Panc1 (cell line): ENCODE results near the gene FOXO1. TPM values are rescaled to one million over a fixed set of nuclear protein-coding genes. Genes with fewer than 3 reads are reported as not detected.

Source experiments
- ATAC-seq: fragments of 200-7000 bp; cut with Tn5 transposase; 2 replicates; pipeline ENCODE4 v1.9.1; 2020; ENCODE audit warnings: mild to moderate bottlenecking, moderate library complexity
- BruUV-seq: library from RNA; stranded (reverse); fragments of 400-500 nt; replicated peaks from 2 replicates; lab custom pipeline; 2021; lab: Mats Ljungman, UMichigan
- CTCF ChIA-PET: fragments of 300-600 bp; sonication (Branson Sonifier 250); formaldehyde crosslinking; loops from one replicate; lab custom pipeline; 2022; ENCODE audit warnings: antibody characterized with exemption; lab: Charles Lee
- POLR2A ChIA-PET: fragments of 300-600 bp; sonication (Branson Sonifier 250); formaldehyde crosslinking; loops from one replicate; lab custom pipeline; 2022; ENCODE audit warnings: antibody characterized with exemption; lab: Charles Lee
- DNase-seq: peaks from one replicate; pipeline ENCODE4 v3.0.0-alpha.2; 2010; ENCODE audit warnings: low read depth, low spot score
- H3K27ac ChIP-seq: 2 replicates; pipeline ENCODE4 v1.5.1; 2011; ENCODE audit warnings: mild to moderate bottlenecking, low read length, inconsistent platforms
- H3K27me3 ChIP-seq: fragments of 200-500 bp; sonication (Bioruptor generic); 2 replicates; pipeline ENCODE4 v1.6.0; 2014; ENCODE audit warnings: low read length, inconsistent platforms; ENCODE audit not compliant: control insufficient read depth, insufficient read depth
- H3K36me3 ChIP-seq: fragments of 200-500 bp; sonication (Bioruptor generic); 2 replicates; pipeline ENCODE4 v1.5.1; 2014; ENCODE audit warnings: inconsistent platforms, mild to moderate bottlenecking, low read length, moderate library complexity; ENCODE audit not compliant: control insufficient read depth, insufficient read depth
- H3K4me1 ChIP-seq: 2 replicates; pipeline ENCODE4 v1.5.1; 2011; ENCODE audit warnings: inconsistent platforms, mild to moderate bottlenecking, low read length, moderate library complexity; ENCODE audit not compliant: control insufficient read depth, insufficient read depth
- H3K4me3 ChIP-seq, 2 experiments: 2 replicates each; pipeline ENCODE4 v1.5.1; 2011 to 2012; ENCODE audit warnings: low read depth in 2 of 2, low read length in 2 of 2, mild to moderate bottlenecking in 2 of 2, inconsistent platforms in 1 of 2, moderate library complexity in 1 of 2
- H3K9me3 ChIP-seq: fragments of 200-500 bp; sonication (Bioruptor generic); 2 replicates; pipeline ENCODE4 v1.5.1; 2014; ENCODE audit warnings: low read depth, mild to moderate bottlenecking, inconsistent platforms, low read length, moderate library complexity; ENCODE audit not compliant: control insufficient read depth, insufficient read depth
- POLR2AphosphoS5 ChIP-seq: IDR thresholded peaks from 2 replicates; pipeline ENCODE4 v1.6.1; 2012; ENCODE audit warnings: mild to moderate bottlenecking, low read depth, low read length, moderate library complexity
- REST ChIP-seq, 2 experiments: IDR thresholded peaks; 2 replicates each; pipeline ENCODE4 v1.6.1; 2011 to 2012; ENCODE audit warnings: low read depth in 2 of 2, control low read depth in 1 of 2, low read length in 1 of 2, mild to moderate bottlenecking in 1 of 2, moderate library complexity in 1 of 2; ENCODE audit not compliant: insufficient read depth in 1 of 2
- SIN3A ChIP-seq: IDR thresholded peaks from 2 replicates; pipeline ENCODE4 v1.6.1; 2012; ENCODE audit warnings: low read depth, mild to moderate bottlenecking, low read length, moderate library complexity, borderline replicate concordance; ENCODE audit not compliant: insufficient read depth
- TCF7L2 ChIP-seq: IDR thresholded peaks from 2 replicates; pipeline ENCODE4 v1.6.1; 2011; ENCODE audit warnings: mild to moderate bottlenecking, low read depth, low read length, inconsistent platforms
- in situ Hi-C: cut with HindIII; loops from 2 replicates; pipeline ENCODE4 v1.10.0; 2016; ENCODE audit warnings: low sequenced_read_pairs, low pct_unique_long_range_greater_than_20kb
- intact Hi-C: fragments of 100-400 bp; cut with micrococcal nuclease; formaldehyde crosslinking; loops from one replicate; pipeline ENCODE4 v1.10.0; 2022; ENCODE audit not compliant: unreplicated experiment
- total RNA-seq: library from RNA; stranded (reverse); gene quantifications from one replicate; pipeline ENCODE4 v1.2.1, GENCODE V29; 2021; ENCODE audit not compliant: unreplicated experiment
- TF ChIP-seq, protein P1 (sequence below): fragments of 450-650 bp; IDR thresholded peaks from 2 replicates; pipeline ENCODE4 v1.5.1; 2017; ENCODE audit warnings: mild to moderate bottlenecking

FOXO1 gene
- total RNA-seq, 1 experiment from 2014 or later, result 2.1 TPM

DNA sequence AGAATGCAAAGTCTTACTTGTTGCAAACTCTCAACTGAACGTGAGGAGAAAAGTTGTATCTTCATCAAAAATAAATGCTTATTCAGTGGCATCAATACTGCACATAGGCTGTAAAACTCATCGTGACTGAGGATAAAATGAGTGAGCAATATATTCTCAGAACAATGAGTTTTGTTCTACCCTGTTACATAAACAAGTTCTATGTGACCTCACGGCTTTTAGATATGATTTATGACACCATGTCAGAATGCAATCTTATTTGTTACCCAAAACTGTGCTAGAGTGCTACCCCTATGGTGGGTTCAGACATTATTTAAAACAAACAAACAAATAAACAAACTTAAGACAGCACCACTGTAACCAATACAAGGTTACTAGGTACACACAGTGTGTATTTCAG is 55.4 kb downstream of the FOXO1 start:
- Histone ChIP-seq H3K36me3 (no peaks in the 10 kb centered on the region), H3K4me3 (no peak overlapping the region), H3K27ac (no peak overlapping the region), H3K9me3 (no peaks in the 10 kb centered on the region), H3K27me3 (no peaks in the 10 kb centered on the region), H3K4me1 (no peaks in the 10 kb centered on the region)
- DNase-seq (no peak), ATAC-seq (no peak)
- intact Hi-C loops (no loop called here), in situ Hi-C loops (no loop called here)
- no TSS peak for BruUV-seq
- CTCF ChIA-PET, result no interaction called here
- no peak for TF ChIP-seq TCF7L2
- TF ChIP-seq, protein P1, sequence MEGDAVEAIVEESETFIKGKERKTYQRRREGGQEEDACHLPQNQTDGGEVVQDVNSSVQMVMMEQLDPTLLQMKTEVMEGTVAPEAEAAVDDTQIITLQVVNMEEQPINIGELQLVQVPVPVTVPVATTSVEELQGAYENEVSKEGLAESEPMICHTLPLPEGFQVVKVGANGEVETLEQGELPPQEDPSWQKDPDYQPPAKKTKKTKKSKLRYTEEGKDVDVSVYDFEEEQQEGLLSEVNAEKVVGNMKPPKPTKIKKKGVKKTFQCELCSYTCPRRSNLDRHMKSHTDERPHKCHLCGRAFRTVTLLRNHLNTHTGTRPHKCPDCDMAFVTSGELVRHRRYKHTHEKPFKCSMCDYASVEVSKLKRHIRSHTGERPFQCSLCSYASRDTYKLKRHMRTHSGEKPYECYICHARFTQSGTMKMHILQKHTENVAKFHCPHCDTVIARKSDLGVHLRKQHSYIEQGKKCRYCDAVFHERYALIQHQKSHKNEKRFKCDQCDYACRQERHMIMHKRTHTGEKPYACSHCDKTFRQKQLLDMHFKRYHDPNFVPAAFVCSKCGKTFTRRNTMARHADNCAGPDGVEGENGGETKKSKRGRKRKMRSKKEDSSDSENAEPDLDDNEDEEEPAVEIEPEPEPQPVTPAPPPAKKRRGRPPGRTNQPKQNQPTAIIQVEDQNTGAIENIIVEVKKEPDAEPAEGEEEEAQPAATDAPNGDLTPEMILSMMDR, result no peak
- TF ChIP-seq POLR2AphosphoS5, result no peak
- no peak for TF ChIP-seq REST (IDR thresholded peaks at IDR 0.05; ENCODE audit: insufficient read depth in 1 of 2, low read depth in 2 of 2, low read length in 1 of 2)
- TF ChIP-seq SIN3A, result no peak
- POLR2A ChIA-PET, result no interaction called here

DNA sequence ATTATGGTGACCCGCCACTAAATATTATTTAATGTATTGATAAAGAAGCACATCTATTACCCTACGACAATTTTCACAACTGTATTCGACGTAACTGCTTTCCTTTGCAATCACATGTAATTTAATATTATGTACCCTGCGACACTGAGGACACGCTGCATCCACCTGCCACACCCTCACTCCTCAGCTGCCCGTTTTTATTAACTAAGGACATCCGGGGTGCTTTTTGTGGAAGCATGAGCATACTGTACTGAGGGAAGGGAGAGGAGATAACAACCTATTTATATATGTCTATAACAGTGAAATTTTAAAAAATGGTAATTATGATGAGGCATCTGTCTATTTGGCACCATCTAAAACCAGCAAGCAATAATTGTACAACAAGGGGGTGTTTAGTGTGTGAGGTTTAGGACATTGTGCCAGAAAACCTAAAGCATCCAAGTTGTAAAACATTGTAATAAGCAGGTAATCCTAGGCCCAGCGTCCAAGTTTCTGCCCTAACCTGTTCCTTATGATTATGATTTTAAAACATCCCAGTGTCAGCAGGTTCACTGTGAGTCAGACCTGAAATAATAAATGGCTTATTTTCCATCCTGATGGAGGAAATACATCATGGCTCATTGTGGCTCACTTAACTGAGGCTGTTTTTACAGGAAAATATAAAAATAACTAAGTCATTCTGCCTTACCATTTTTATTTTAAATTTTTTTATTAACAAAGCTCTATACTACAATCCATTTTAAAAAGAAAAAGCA is 56.3 kb downstream of the FOXO1 start:
- no peaks in the 10 kb centered on the region for H3K4me1 ChIP-seq
- intact Hi-C loops, result no loop called here
- no peaks in the 10 kb centered on the region for H3K27me3 ChIP-seq
- H3K36me3 ChIP-seq, result no peaks in the 10 kb centered on the region
- in situ Hi-C loops, result no loop called here
- no peak for ATAC-seq
- H3K9me3 ChIP-seq, result no peaks in the 10 kb centered on the region
- ChIA-PET CTCF (no interaction called here), POLR2A (no interaction called here)
- TF ChIP-seq SIN3A (no peak), TCF7L2 (no peak), POLR2AphosphoS5 (no peak), REST (IDR thresholded peaks at IDR 0.05; ENCODE audit: insufficient read depth in 1 of 2, low read depth in 2 of 2, low read length in 1 of 2) (no peak)
- TF ChIP-seq, protein P1, result no peak
- no TSS peak for BruUV-seq
- H3K27ac ChIP-seq, result no peak overlapping the region
- H3K4me3 ChIP-seq, result no peak overlapping the region
- DNase-seq, result no peak
